ENCODE data around the gene FAM193B. TPM values are rescaled to one million over a fixed set of nuclear protein-coding genes. Genes with fewer than 3 reads are reported as not detected.

Gene FAM193B
- total and polyA plus RNA-seq, 2 of the 13 experiments (the other 11 are each of a cell fraction or from before 2014, with no cell fraction given) = 21.2 to 40.9 TPM

DNA sequence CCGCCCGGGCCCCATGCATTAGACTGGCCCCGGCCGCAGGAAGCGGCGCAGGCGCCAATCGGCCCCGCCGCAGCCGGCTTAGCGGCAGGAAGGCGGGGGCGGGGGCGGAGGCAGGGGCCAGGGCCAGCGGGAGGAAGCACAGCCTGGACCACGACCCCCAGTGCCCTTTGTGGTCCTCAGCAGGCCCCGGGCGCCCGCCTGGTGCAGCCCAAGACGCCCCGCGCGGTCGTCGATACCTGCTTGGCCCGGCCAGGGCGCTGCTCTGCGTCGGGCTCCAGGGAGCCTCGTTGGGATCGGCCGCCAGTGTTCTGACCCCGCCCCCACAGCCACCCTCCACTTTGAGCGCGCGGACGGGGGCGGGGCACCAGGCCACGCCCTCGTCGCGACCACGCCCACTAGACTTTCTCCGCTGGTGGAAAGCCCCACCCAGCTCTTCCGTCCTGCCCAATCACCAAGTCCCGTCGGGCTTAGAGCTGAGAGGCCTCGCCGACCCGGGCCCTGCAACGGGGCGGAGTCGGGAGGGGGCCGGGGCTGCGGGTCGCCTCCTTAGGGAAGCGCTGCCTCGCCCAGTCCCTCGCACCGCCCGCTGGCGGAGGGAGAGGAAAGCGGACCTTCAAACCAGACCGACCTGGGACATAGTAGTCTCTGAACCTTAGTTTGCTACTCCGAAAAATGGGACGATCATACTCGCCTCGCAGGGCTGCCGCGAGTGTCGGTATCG is 56.9 kb downstream of the FAM193B start, which contains the start of gene PDLIM7 (continued):
- TF ChIP-seq ZNF710 (CRISPR knock-in tag; IDR thresholded peaks at IDR 0.05; ENCODE audit: borderline replicate concordance) (0 out of 2 replicates have a peak, but pooled peaks have one; percentile 54), E2F1 (CRISPR knock-in tag; IDR thresholded peaks at IDR 0.05) (0 out of 2 replicates have a peak, but pooled peaks have one; percentile 43), XBP1 (CRISPR knock-in tag; IDR thresholded peaks at IDR 0.05) (no peak), SP5 (CRISPR knock-in tag; IDR thresholded peaks at IDR 0.05; ENCODE audit: borderline replicate concordance, low read depth) (peak; percentile 71), ZNF691 (CRISPR knock-in tag; IDR thresholded peaks at IDR 0.05; ENCODE audit: borderline replicate concordance, low read depth) (0 out of 2 replicates have a peak, but pooled peaks have one; percentile 19), ZNF75D (CRISPR knock-in tag; IDR thresholded peaks at IDR 0.05; ENCODE audit: borderline replicate concordance) (no peak), CERS6 (CRISPR knock-in tag; IDR thresholded peaks at IDR 0.05) (no peak), IRF1 (CRISPR knock-in tag; IDR thresholded peaks at IDR 0.05; ENCODE audit: low read depth) (no peak), KLF12 (CRISPR knock-in tag; IDR thresholded peaks at IDR 0.05; ENCODE audit: borderline replicate concordance) (no peak; the same call in 1 of the 2 replicates), ETV6 (CRISPR knock-in tag; conservative IDR thresholded peaks at IDR 0.05) (no peak), ZFX (CRISPR knock-in tag; IDR thresholded peaks at IDR 0.05; ENCODE audit: low read depth) (peak; percentile 74), ZNF441 (CRISPR knock-in tag; IDR thresholded peaks at IDR 0.05; ENCODE audit: borderline replicate concordance) (no peak), PHF8 (CRISPR knock-in tag; IDR thresholded peaks at IDR 0.05) (peak; percentile 53), ZNF891 (CRISPR knock-in tag; IDR thresholded peaks at IDR 0.05) (no peak), EZH2 (conservative IDR thresholded peaks at IDR 0.05; ENCODE audit: low read depth, low read length) (no peak), MAZ (IDR thresholded peaks at IDR 0.05; ENCODE audit: borderline replicate concordance, low read depth, low read length) (no peak; the same call in 1 of the 2 replicates), MAZ (CRISPR knock-in tag; IDR thresholded peaks at IDR 0.05; ENCODE audit: low read depth) (peak; percentile 34), ATF5 (CRISPR knock-in tag; IDR thresholded peaks at IDR 0.05; ENCODE audit: low read depth) (no peak), ZBTB3 (CRISPR knock-in tag; IDR thresholded peaks at IDR 0.05; ENCODE audit: borderline replicate concordance, low read depth) (no peak), HES4 (CRISPR knock-in tag; IDR thresholded peaks at IDR 0.05; ENCODE audit: borderline replicate concordance) (no peak; the same call in 1 of the 2 replicates), HHEX (CRISPR knock-in tag; IDR thresholded peaks at IDR 0.05) (no peak), ZNF557 (CRISPR knock-in tag; IDR thresholded peaks at IDR 0.05) (no peak), IKZF4 (CRISPR knock-in tag; IDR thresholded peaks at IDR 0.05; ENCODE audit: borderline replicate concordance, low read depth, not compliant biosample characterization) (no peak)
